Urinary bladder (tissue), 4 donors: ENCODE measurements around the gene DEF6. TPM values are rescaled to one million over a fixed set of nuclear protein-coding genes. Genes with fewer than 3 reads are reported as not detected.

Experiments
- DNase-seq: peaks from one replicate; pipeline ENCODE4 v3.0.0-alpha.2; 2015; ENCODE audit errors: extremely low spot score
- H3K27ac ChIP-seq: one replicate; pipeline ENCODE4 v1.5.1; 2013; ENCODE audit warnings: low read depth, mild to moderate bottlenecking, moderate library complexity
- H3K36me3 ChIP-seq: one replicate; pipeline ENCODE4 v1.6.1; 2013; ENCODE audit warnings: mild to moderate bottlenecking, moderate library complexity; ENCODE audit not compliant: insufficient read depth
- H3K4me1 ChIP-seq: one replicate; pipeline ENCODE4 v1.6.1; 2013; ENCODE audit warnings: mild to moderate bottlenecking, moderate library complexity; ENCODE audit not compliant: insufficient read depth
- H3K4me3 ChIP-seq: one replicate; pipeline ENCODE4 v1.5.1; 2013; ENCODE audit warnings: low read depth, low read length
- WGBS: extraction: QIAGEN DNeasy Blood & Tissue Kit; methylation state at CpG from one replicate; pipeline ENCODE4 v1.1.7; 2013; 5-methylcytosine and 5-hydroxymethylcytosine counted together
- polyA plus RNA-seq: library from polyadenylated mRNA; stranded (reverse); fragments of 200-250 nt; gene quantifications from one replicate; pipeline ENCODE4 v1.2.3, GENCODE V29; 2013
- total RNA-seq: library from RNA; depleted of rRNA; stranded (reverse); fragments of >200 nt; gene quantifications from one replicate; pipeline ENCODE4 v1.2.3, GENCODE V29; 2014
- donor health status: healthy with polysubstance abuse.
- donor health status: healthy.

The DEF6 gene
- total and polyA plus RNA-seq, 2 donors, result 7.2 to 7.8 TPM

GRCh38 chr6:35370785-35371493 lies 73.3 kb downstream of the DEF6 start:
- Histone ChIP-seq H3K4me1 (no peaks in the 10 kb centered on the region), H3K4me3 (no peak overlapping the region), H3K27ac (no peak overlapping the region)

More at GRCh38 chr6:35370785-35371493, 73.3 kb downstream of the DEF6 start:
- WGBS, result 81% methylated on average over 9 of the region's 9 CpGs
- no peak for DNase-seq
- H3K36me3 ChIP-seq, result no peaks in the 10 kb centered on the region

Other genes with a start within 250 kb of the DEF6 start
- gene TCP11, start 156.5 kb upstream of the DEF6 start, total RNA-seq, result 0.37 TPM
- 0.15 TPM for gene TCP11, start 156.5 kb upstream of the DEF6 start, polyA plus RNA-seq
- gene SCUBE3, start 83.9 kb upstream of the DEF6 start, total RNA-seq, result 3.9 TPM
- gene SCUBE3, start 83.9 kb upstream of the DEF6 start, polyA plus RNA-seq, result 8.4 TPM
- gene ZNF76, start 38.1 kb upstream of the DEF6 start, total RNA-seq, result 14.5 TPM
- 27.8 TPM for gene ZNF76, start 38.1 kb upstream of the DEF6 start, polyA plus RNA-seq
- 5.8 TPM for gene PPARD, start 44.7 kb downstream of the DEF6 start, total RNA-seq
- gene PPARD, start 44.7 kb downstream of the DEF6 start, polyA plus RNA-seq, result 30.1 TPM
- gene FANCE, start 154.5 kb downstream of the DEF6 start, total RNA-seq, result 7.0 TPM
- gene FANCE, start 154.5 kb downstream of the DEF6 start, polyA plus RNA-seq, result 5.0 TPM
- 2,015 TPM for gene RPL10A, start 170.6 kb downstream of the DEF6 start, total RNA-seq
- 2,572 TPM for gene RPL10A, start 170.6 kb downstream of the DEF6 start, polyA plus RNA-seq
- 14.0 TPM for gene TEAD3, start 199.3 kb downstream of the DEF6 start, total RNA-seq
- gene TEAD3, start 199.3 kb downstream of the DEF6 start, polyA plus RNA-seq, result 126 TPM
- 1.3 TPM for gene TULP1, start 215.1 kb downstream of the DEF6 start, total RNA-seq
- 0.34 TPM for gene TULP1, start 215.1 kb downstream of the DEF6 start, polyA plus RNA-seq